ENCODE results near the gene ZNF576.

DNA sequence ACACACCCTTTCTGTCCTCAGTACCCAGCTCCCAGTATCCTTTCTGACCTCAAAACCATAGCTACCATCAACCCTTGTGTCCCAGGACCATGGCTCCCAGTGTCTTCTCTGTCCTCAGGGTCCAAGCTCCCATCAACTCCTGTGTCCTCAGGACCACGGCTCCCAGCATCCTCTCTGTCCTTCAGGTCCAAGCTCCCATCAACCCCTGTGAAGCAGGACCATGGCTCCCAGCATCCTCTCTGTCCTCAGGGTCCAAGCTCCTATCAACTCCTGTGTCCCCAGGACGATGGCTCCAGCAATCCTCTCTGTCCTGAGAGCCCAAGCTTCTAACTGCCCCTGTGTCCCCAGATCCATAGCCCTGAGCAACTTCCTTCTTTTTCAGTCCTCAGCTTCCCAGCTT lies 44.9 kb downstream of the ZNF576 start:
- TF ChIP-seq EP300 (IDR thresholded peaks at IDR 0.05; ENCODE audit: low read depth in 2 of 2, low read length in 2 of 2) (no peak), EP300 (CRISPR knock-in tag; IDR thresholded peaks at IDR 0.05; ENCODE audit: borderline replicate concordance) (no peak), NR2C2 (CRISPR knock-in tag; IDR thresholded peaks at IDR 0.05; ENCODE audit: borderline replicate concordance) (no peak), JUND (CRISPR knock-in tag; IDR thresholded peaks at IDR 0.05) (no peak)
